NB4 (cell line): ENCODE results near the gene SLC25A26.

Experiments used
- POLR2A ChIP-seq: IDR thresholded peaks from 2 replicates; pipeline ENCODE4 v1.6.1; 2011; ENCODE audit warnings: mild to moderate bottlenecking; ENCODE audit not compliant: insufficient read length; ENCODE audit errors: extremely low read depth
- TF ChIP-seq, protein P1 (sequence below): IDR thresholded peaks from one replicate; pipeline ENCODE4 v1.5.1; 2012; ENCODE audit warnings: low read depth, low read length
- TF ChIP-seq, protein P2 (sequence below): IDR thresholded peaks from 2 replicates; pipeline ENCODE4 v1.6.1; 2011; ENCODE audit warnings: low read depth, low read length

DNA sequence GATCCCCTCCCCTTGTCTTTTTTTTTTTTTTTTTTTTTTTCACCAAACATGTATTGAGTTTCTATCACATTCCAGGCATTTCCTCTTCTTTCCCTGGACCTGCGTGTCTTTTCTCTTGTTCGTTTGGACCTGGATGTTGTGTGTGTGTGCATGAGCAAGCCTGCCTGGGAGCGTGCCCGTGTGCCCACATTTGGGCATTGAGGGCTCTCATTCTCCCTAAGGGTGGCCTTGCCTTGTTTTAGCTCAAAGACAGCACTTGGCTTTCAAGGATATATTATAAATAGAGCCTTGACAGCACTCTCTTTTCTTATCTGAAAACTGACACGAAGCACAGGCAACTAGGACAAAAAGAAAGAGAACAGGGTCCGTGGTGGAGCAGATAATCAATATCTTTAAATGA is 39.0 kb upstream of the SLC25A26 start:
- TF ChIP-seq POLR2A: no peak
- TF ChIP-seq, protein P1, sequence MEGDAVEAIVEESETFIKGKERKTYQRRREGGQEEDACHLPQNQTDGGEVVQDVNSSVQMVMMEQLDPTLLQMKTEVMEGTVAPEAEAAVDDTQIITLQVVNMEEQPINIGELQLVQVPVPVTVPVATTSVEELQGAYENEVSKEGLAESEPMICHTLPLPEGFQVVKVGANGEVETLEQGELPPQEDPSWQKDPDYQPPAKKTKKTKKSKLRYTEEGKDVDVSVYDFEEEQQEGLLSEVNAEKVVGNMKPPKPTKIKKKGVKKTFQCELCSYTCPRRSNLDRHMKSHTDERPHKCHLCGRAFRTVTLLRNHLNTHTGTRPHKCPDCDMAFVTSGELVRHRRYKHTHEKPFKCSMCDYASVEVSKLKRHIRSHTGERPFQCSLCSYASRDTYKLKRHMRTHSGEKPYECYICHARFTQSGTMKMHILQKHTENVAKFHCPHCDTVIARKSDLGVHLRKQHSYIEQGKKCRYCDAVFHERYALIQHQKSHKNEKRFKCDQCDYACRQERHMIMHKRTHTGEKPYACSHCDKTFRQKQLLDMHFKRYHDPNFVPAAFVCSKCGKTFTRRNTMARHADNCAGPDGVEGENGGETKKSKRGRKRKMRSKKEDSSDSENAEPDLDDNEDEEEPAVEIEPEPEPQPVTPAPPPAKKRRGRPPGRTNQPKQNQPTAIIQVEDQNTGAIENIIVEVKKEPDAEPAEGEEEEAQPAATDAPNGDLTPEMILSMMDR: no peak
- TF ChIP-seq, protein P2, sequence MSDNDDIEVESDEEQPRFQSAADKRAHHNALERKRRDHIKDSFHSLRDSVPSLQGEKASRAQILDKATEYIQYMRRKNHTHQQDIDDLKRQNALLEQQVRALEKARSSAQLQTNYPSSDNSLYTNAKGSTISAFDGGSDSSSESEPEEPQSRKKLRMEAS: no peak
